Measurements from ENCODE around the gene HSH2D.

DNA sequence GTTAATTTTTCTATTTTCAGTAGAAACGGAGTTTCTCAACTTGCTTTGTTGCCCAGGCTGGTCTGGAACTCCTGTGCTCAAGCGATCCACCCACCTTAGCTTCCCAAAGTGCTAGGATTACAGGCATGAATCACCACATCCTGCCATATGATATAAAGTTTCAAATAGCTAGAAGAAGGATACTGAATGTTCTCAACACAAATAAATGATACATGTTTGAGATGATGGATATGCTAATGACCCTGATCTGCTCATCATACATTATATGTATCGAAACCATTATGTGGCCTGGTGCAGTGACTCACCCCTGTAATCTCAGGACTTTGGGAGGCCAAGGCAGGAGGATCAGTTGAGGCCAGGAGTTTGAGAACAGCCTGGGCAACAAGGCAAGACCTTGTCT is 18.4 kb downstream of the HSH2D start:
- TF ChIP-seq, protein P1, sequence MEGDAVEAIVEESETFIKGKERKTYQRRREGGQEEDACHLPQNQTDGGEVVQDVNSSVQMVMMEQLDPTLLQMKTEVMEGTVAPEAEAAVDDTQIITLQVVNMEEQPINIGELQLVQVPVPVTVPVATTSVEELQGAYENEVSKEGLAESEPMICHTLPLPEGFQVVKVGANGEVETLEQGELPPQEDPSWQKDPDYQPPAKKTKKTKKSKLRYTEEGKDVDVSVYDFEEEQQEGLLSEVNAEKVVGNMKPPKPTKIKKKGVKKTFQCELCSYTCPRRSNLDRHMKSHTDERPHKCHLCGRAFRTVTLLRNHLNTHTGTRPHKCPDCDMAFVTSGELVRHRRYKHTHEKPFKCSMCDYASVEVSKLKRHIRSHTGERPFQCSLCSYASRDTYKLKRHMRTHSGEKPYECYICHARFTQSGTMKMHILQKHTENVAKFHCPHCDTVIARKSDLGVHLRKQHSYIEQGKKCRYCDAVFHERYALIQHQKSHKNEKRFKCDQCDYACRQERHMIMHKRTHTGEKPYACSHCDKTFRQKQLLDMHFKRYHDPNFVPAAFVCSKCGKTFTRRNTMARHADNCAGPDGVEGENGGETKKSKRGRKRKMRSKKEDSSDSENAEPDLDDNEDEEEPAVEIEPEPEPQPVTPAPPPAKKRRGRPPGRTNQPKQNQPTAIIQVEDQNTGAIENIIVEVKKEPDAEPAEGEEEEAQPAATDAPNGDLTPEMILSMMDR (IDR thresholded peaks at IDR 0.05; ENCODE audit: low read length) = no peak
- TF ChIP-seq EZH2 (IDR thresholded peaks at IDR 0.05; ENCODE audit: borderline replicate concordance, low read length) = no peak
